Gastroesophageal sphincter (tissue), 4 donors: ENCODE results near the gene OBI1. TPM values are rescaled to one million over a fixed set of nuclear protein-coding genes. Genes with fewer than 3 reads are reported as not detected.

Source experiments
- ATAC-seq: fragments of 150-250 bp; one replicate; pipeline ENCODE4 v1.9.1; 2016; ENCODE audit warnings: mild to moderate bottlenecking, moderate library complexity
- H3K27ac ChIP-seq, 4 donors: fragments of 200-600 bp; sonication (generic) in 3 of 4; 1 replicate in 3 of 4; 2 replicates in 1 of 4; pipeline ENCODE4 v1.5.1; 2016 to 2019
- H3K27me3 ChIP-seq: fragments of 200-600 bp; sonication (generic); one replicate; pipeline ENCODE4 v1.5.1; 2019
- H3K36me3 ChIP-seq, 2 donors: fragments of 200-600 bp; sonication (generic); one replicate each; pipeline ENCODE4 v1.5.1; 2019; ENCODE audit warnings: control low read depth in 1 of 2
- H3K4me1 ChIP-seq, 3 donors: fragments of 200-600 bp; sonication (generic); 1 replicate in 2 of 3; 2 replicates in 1 of 3; pipeline ENCODE4 v1.5.1; 2016 to 2019; ENCODE audit warnings: control low read depth in 2 of 3
- H3K4me3 ChIP-seq, 2 donors: fragments of 200-600 bp; sonication (generic); one replicate each; pipeline ENCODE4 v1.5.1; 2019; ENCODE audit warnings: mild to moderate bottlenecking in 1 of 2, moderate library complexity in 1 of 2
- H3K9me3 ChIP-seq, 3 donors: fragments of 200-600 bp; sonication (generic); one replicate each; pipeline ENCODE4 v1.5.1; 2017 to 2019; ENCODE audit warnings: control low read depth in 2 of 3
- CTCF ChIP-seq, 4 experiments: fragments of 200-600 bp in 2 of 4; fragments of 450-650 bp in 2 of 4; sonication (generic) in 1 of 4; IDR thresholded peaks; one replicate each; pipeline ENCODE4 v1.5.1; 2017 to 2019; ENCODE audit warnings: antibody characterized with exemption in 4 of 4, mild to moderate bottlenecking in 2 of 4, moderate library complexity in 2 of 4
- EP300 ChIP-seq: sonication (generic); formaldehyde crosslinking; IDR thresholded peaks from one replicate; pipeline ENCODE4 v1.6.1; 2017; ENCODE audit warnings: antibody characterized with exemption, mild to moderate bottlenecking
- POLR2A ChIP-seq, 2 donors: fragments of 450-650 bp; IDR thresholded peaks; one replicate each; pipeline ENCODE4 v1.6.1; 2017; ENCODE audit warnings: antibody characterized with exemption in 2 of 2, mild to moderate bottlenecking in 2 of 2, moderate library complexity in 1 of 2
- POLR2AphosphoS5 ChIP-seq: sonication (generic); formaldehyde crosslinking; IDR thresholded peaks from one replicate; pipeline ENCODE4 v1.6.1; 2017; ENCODE audit warnings: antibody characterized with exemption
- WGBS, 2 donors: methylation state at CpG; one replicate each; pipeline ENCODE4 v1.1.5; 2018; ENCODE audit warnings: low coverage in 1 of 2; 5-methylcytosine and 5-hydroxymethylcytosine counted together
- total RNA-seq, 4 donors: library from RNA; depleted of rRNA; stranded (reverse); fragments of >200 nt; gene quantifications; one replicate each; pipeline ENCODE4 v1.1.0, GENCODE V29; 2016

Gene OBI1
- total RNA-seq, 4 donors from 2014 or later, result 9.6 to 15.5 (median 10.7) TPM

GRCh38 chr13:78600280-78600883 lies 58.6 kb downstream of the OBI1 start:
- Histone ChIP-seq H3K4me1 (peaks cover 0 to 44% (median 20%) of the 10 kb centered on the region in 3 donors), H3K36me3 (no peaks in the 10 kb centered on the region), H3K9me3 (no peaks in the 10 kb centered on the region), H3K27ac (no peak overlapping the region), H3K27me3 (peaks cover 97% of the 10 kb centered on the region), H3K4me3 (no peak overlapping the region)
- ATAC-seq, result no peak
- WGBS, 2 donors, result 10 to 23% methylated on average over 12 to 13 of the region's 13 CpGs
- no peak for TF ChIP-seq CTCF (IDR thresholded peaks at IDR 0.05)
- no peak for TF ChIP-seq POLR2AphosphoS5
- no peak for TF ChIP-seq EP300
- no peak for TF ChIP-seq POLR2A (IDR thresholded peaks at IDR 0.05)

GRCh38 chr13:78599645-78600279 lies 59.2 kb downstream of the OBI1 start:
- no peaks in the 10 kb centered on the region for H3K9me3 ChIP-seq
- no peak for ATAC-seq
- WGBS, 2 donors, result 10 to 13% methylated on average over 6 of the region's 6 CpGs
- H3K36me3 ChIP-seq, result no peaks in the 10 kb centered on the region
- H3K4me1 ChIP-seq, result peaks cover 0 to 46% (median 20%) of the 10 kb centered on the region in 3 donors
- TF ChIP-seq CTCF (IDR thresholded peaks at IDR 0.05), result no peak
- no peak for TF ChIP-seq EP300
- no peak for TF ChIP-seq POLR2AphosphoS5
- no peak for TF ChIP-seq POLR2A (IDR thresholded peaks at IDR 0.05)
- H3K27me3 ChIP-seq, result peaks cover 97% of the 10 kb centered on the region
- H3K27ac ChIP-seq, result no peak overlapping the region
- H3K4me3 ChIP-seq, result no peak overlapping the region

GRCh38 chr13:78598966-78599644 lies 59.9 kb downstream of the OBI1 start:
- Histone ChIP-seq H3K36me3 (no peaks in the 10 kb centered on the region), H3K4me1 (peaks cover 0 to 46% (median 20%) of the 10 kb centered on the region in 3 donors), H3K4me3 (no peak overlapping the region), H3K9me3 (no peaks in the 10 kb centered on the region), H3K27ac (no peak overlapping the region), H3K27me3 (peaks cover 97% of the 10 kb centered on the region)
- 13 to 16% methylated on average over 3 to 5 of the region's 5 CpGs for WGBS, 2 donors
- ATAC-seq, result no peak
- no peak for TF ChIP-seq EP300
- TF ChIP-seq CTCF (IDR thresholded peaks at IDR 0.05), result no peak
- no peak for TF ChIP-seq POLR2AphosphoS5
- TF ChIP-seq POLR2A (IDR thresholded peaks at IDR 0.05), result no peak

- Histone ChIP-seq H3K36me3 (no peaks in the 10 kb centered on the region), H3K4me3 (no peak overlapping the region), H3K4me1 (peaks cover 0 to 39% (median 14%) of the 10 kb centered on the region in 3 donors), H3K27ac (no peak overlapping the region), H3K27me3 (peaks cover 97% of the 10 kb centered on the region), H3K9me3 (no peaks in the 10 kb centered on the region)
- TF ChIP-seq POLR2A (IDR thresholded peaks at IDR 0.05), result no peak
- no peak for TF ChIP-seq CTCF (IDR thresholded peaks at IDR 0.05)
- TF ChIP-seq EP300, result no peak
- 11 to 15% methylated on average over 3 of the region's 3 CpGs for WGBS, 2 donors
- no peak for ATAC-seq
Observed at GRCh38 chr13:78598116-78598781, 60.7 kb downstream of the OBI1 start.
